ELR (cell line): ENCODE results near the gene MAP3K8.
A peak's percentile ranks its signal among the peaks of the same experiment; 100 is the strongest.

Experiments
- DNase-seq: peaks from one replicate; pipeline ENCODE4 v3.0.0-alpha.2; 2015; ENCODE audit warnings: low read depth

Gene MAP3K8

DNA sequence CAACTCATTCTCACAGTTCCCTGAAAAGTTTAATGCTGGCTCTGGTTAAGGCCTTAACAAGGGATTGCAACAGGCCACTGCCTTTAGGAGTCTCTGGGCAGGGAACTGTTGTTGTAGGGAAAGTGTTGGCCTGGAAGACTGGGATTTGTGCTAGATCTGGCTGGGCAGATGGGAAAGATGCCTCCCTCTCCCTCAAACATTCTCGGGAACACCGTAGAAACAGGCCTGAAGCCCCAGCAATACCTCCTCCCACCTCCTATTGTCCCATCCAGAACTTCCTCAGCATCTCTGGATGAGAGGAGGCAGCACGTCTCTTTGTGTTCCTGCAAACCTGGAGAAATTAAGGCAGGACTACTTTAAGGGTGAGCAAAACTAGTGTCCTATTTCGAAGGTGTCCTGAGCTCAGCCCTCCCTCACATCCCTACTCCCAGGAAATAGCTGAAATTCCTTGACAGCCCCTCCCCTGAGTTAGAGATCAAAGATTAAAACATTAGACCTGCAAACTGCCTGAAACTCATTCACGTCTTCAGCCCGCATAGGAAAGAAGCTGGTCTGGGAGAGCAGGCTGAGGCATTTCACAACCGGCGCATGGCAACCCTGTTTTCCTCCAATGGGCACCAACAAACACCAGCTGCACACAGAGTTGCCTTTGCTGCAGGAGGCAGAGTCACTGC lies 10.9 kb upstream of the MAP3K8 start:
- peak; percentile 63 for DNase-seq

DNA sequence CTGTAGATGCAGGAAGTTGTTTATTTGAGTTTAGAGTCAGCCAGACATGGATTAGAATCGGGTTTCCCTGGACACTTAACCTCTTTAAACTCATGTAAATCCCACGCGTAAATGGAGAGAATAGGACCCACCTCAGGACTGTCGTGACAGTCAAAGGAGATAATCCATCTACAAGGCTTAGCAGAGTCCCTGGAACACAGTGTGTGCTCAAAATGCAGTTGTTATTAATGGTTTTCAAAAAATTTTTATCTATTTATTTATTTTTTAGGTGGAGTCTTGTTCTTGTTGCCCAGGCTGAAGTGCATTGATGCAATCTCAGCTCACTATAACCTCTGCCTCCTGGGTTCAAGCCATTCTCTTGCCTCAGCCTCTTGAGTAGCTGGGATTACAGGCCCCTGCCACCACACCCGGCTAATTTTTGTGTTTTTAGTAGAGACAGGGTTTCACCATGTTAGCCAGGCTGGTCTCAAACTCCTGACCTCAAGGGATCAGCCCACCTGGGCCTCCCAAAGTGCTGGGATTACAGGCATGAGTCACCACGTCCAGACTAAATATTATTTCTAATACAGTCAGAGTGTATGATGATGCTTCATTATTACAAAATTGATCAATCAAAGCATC lies 10.2 kb upstream of the MAP3K8 start:
- peak; percentile 26 for DNase-seq

DNA sequence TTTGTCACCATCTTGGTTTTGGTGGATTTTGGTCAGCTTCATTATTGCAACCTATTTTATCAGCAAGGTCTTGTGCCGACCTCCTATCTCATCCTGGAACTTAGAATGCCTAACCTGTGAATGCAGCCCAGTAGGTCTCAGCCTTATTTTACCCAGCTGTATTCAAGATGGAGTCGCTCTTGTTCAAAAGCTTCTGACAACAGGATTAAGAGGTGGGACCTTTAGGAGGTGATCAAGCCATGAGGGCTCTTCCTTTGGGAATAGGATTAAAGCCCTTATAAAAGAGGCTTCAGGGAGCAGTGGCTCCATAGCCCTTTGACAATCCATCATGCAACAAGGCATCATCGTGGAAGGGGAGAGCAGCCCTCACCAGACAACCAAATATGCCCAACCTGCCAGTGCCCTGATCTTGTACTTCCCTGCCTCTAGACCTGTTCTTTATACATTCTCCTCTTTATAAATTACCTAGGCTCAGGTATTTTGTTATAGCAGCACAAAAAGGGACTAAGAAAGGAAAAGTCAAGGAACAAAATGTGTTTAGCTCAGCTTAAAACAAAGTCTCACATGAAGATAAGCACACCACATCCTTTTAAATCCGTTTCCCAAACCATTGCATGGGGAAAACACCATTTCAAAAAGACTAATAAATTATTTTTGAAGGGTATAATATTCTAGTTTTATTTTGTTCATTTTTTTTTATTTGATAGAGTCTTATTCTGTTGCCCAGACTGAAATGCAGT lies 8.5 kb upstream of the MAP3K8 start:
- DNase-seq = no peak

DNA sequence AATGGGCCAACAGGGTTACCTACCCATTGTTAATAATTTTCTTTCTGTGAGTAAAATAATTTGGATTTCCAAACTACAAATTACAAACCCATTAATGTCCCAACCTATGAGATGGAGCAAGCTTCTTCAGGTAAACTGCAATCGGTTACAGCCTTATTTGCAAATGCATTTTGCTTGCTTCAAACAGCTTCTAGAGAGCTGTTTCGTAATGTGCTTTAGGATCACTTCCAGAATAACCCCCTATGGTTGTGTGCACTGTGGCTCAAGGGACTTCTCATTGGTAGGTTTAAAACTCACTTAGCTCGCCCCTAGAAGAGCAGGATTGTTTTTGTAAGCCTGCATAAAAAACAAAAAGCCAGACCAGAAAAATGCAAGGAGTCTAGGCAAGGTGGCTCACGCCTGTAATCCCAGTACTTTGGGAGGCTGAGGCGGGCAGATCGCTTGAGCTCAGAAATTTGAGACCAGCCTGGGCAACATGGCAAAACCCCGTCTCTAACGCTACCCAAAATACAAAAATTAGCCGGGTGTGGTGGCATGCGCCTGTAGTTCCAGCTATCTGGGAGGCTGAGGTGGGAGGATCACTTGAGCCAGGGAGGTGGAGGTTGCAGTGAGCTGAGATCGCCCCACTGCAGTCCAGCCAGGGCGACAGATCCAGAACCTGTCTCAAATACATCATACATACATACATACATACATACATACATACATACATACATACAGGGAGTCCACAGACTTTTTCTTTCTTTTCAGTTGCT lies 3.3 kb upstream of the MAP3K8 start:
- no peak for DNase-seq

DNA sequence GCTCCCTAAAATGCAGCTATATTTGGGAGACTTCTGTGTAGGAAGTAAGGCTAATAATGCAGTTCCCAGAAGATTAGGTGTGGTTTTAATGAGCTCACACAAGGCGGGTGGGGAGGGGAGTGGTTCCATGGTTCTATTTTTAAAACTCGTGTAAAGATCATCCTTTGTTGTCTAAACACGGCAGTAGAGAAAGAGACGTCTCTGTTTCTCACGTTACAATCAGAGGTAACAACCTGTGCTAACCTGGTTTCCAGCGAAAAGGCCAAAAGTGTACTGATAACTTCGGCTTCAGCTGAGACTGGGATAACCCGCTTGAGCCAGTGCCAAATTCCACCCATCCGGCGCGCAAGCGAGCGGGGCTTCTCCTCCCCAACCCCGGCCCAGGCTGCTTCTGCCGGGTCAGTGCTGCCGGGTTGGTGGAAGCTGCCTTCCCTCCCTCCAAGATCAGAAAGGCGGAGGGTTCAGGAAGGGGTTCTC lies 2.5 kb upstream of the MAP3K8 start:
- DNase-seq = no peak

DNA sequence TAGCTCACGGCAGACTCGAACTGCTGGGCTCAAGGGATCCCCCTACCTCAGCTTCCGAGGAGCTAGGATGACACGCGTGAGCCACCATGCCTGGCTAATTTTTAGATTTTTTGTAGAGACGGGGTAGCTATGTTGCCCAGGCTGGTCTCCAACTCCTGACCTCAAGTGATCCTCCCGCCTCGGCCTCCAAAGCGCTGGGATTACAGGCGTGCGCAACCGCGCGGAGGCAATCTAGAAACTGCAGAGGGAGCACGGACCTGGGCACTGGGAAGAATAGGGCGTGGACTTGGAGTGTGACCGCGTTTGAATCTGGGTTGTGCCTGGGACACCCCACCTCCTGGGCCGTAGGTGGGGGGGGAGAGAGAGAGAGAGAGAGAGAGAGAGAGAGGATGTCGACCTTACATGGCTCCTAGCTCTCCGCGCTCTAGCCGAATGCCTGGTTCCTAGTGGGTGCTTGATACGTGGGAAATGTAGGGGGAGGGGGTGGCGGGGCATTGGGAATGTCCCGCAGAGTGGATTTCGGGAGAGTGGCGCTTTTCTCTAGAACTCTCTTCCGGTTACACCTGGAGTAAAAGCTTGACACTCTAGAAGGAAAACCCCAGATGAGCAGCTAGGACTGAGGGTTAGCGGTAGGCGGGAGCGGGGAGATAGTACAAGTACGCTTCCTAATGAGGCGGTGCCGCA lies 1.2 kb upstream of the MAP3K8 start:
- DNase-seq = no peak

DNA sequence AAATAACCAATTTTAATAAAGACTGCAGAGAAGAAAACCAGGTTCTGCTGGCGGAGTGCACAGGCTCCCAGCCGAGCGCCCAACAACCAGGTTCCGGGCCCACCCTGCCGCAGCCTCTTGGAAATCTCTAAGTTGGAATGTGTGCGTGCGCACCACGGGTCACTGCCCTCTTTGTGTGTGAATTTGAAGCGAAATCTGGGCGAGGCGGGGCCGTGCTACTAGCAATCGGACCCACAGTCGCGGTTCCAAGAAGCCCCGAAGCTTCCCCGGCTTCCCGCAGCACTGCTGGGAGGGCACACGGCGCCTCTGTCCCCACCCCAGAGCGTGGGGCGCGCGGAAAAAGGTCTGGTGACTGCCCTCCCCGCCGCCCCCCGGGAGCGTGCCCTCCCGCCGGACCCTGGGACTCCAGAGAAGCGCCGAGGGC lies 666 bp upstream of the MAP3K8 start:
- peak; percentile 72 for DNase-seq

DNA sequence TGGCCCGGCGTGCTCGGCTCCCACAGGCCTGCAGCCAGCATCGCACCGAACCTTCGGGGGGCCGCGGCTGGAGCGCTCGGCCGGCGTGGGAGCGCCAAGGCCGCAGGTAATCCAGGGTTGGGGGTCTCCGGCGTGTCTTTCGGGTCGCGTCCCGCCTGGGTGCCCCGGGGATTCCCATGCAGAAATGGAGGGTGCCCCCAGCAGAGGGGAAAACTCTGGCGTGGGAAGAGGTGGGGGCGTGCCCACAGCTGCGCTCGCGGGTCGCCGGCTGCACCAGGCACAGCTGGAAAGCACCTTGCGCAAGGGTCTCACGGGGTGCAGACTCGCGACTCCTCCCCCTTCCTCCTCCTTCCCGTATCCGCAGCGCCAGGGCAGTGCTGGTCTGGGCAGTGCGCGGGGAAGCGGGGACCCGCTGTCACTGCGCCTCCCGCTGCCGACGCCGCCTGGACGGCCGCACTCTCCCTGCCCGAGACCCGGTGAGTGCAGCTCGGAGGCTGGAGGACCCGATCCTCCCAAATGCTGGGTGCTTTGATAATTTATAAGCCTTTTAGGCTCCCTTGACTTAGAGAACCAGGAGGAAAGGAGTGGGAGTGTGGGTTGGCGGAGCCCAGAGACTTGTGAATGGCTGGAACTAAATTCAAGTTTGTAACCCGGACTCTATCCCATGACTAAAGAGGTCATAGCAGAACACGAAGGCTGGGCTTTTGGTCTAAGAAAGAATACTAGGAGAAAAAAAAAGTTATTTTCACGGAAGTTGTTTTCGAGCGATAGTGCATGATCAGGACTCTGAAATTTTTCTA lies 489 bp downstream of the MAP3K8 start:
- DNase-seq = peak; percentile 68

DNA sequence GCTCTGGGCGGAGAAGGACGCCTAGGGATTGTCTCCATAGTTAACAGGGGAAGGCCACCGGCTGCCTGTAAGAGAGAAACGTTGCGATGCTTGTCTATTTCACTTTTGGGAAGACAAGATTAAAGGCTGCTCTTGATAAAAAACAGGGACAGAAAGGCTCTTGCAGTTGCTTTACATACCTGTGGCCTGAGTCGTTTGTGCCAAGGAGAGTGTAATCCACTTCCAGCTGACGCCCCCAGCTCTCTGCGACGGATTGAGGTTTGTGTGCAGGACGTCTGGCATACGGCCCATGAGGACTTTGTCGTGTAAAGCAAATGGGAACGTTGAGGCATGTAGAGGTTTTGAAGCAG lies 1.1 kb downstream of the MAP3K8 start:
- DNase-seq = no peak

DNA sequence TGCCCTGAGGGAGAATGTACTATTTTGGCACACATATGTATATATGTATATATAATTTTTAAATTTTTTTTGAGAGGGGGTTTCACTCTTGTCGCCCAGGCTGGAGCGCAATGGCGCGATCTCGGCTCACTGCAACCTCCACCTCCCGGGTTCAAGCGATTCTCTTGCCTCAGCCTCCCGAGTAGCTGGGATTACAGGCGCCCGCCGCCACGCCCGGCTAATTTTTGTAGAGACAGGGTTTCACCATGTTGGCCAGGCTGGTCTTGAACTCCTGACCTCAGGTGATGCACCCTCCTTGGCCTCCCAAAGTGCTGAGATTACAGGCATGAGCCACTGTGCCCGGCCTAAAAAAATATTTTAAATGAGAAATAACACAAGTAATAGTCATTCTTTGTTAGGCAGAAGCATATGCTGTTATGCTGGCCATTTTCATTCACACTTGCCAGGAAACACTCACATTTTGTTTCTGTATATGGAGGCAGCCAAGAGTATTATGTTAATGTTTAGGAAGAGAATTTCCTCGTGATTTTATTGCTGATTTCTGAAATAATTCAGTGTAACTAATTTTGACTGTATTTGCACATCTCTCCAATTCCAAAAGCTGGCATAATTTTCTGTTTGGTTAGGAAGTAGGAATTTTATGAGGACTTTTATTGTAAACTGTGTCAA lies 1.6 kb downstream of the MAP3K8 start:
- DNase-seq = peak; percentile 10

DNA sequence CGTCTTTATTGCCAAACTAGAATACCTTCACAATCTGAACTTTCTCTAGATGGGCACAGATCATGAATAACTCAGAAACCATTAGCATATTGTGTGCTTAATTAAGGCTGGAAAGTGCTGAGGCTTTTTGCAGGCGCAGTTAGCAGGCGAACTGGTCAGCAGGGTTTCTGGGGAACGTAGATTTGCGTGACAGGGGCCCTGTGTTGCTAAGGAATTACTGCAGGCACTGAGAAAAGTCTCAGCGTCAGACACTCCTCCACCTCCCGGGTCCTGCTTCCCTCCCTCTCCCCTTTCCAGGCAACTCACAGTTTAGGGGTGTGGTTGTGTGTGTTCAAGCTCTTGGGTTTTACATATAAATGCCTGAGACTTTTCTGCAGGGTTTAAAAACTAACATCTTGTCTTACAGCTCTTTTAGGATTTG lies 2.2 kb downstream of the MAP3K8 start:
- DNase-seq = peak; percentile 47

DNA sequence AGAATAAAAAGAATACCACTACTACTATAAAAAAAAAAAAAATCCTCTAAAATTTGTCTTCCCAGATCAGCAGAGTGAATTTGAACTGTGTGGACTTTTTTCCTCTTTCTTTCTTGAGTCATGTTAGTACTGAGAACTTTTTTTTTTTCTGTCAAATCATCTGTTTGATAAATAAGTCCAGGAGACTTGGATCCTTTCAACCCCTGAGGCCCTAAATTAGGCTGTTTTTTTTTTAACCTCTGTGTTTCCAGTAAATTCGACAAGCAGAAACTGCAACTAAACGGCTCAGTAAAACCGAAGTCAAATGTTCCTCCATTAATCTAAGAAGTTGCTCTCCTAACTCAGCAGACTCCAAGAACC lies 2.7 kb downstream of the MAP3K8 start:
- DNase-seq = no peak

DNA sequence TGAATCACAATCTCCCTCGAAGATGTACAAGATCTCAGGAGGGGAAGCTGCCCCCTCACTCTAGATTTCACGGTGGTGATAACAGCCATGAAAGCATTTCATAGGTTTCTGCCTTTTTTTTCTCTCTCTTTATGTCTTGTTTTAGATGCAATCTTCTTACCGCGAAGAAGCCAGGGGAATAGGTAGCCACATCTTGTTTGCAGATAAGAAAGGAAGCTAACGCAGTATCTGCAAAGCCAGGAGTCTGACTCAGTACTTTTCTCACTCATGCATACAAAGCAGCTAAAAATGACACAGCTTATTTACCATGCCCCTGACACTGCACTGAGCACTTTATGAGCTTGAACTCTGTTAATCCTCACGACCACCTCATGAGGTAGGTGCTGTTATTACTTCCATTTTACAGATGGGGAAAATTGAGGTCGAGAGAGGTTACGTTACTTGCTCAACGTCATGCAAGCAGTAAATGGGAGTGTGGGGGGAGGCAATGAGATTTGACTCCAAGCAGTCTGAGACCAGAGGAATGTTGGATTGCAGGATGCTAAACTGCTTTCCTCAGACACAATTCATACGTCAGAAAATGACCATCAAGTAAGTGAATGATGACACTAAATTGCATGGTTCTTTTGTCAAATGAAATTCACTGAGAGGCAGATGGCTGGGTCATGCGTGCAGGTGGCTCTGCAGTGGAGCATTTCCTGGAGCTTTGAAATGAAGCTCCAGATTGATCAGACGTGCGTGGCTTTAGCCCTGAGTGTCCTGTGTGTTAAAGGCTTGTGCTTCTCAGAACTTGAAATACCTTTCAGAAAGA lies 3.3 kb downstream of the MAP3K8 start:
- peak; percentile 59 for DNase-seq

DNA sequence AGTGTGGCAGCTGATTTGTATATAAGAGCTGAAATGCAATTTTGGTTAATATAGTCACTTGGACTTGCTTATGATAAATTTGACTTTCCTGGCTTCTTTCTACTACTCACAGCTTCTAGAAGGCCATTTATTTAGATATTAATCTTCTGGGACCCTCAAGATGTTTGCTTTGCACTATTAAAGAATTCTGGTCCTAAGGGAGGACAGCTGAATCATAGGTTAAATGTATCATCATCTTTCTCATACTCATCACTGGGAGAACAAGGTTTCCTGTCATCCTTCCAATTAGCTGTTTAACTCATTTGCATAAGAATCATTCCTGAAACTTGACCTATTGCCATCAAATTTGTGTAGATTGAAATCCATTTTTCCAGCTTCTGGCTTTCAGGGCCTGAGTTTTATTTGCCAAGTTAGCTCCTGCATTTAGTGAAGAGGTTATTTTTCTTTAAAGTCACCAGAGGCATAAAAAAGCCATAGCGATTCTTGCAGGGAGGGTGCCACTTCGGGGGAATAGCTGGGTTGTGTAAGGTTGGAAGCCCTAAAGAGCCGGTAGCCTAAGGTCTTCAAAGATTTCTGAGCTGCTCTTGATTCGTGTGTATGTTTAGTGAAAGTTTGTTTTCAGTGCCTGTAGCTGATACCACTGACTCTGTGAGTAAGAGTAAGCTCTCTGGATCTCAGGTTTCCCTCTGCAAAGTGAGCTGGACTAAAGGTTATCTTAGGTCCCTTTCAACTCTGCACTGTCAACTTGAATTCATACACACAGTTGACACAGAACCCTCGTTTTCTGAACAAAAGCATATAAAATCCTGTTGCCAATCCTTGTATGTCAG lies 4.3 kb downstream of the MAP3K8 start:
- DNase-seq = peak; percentile 32

DNA sequence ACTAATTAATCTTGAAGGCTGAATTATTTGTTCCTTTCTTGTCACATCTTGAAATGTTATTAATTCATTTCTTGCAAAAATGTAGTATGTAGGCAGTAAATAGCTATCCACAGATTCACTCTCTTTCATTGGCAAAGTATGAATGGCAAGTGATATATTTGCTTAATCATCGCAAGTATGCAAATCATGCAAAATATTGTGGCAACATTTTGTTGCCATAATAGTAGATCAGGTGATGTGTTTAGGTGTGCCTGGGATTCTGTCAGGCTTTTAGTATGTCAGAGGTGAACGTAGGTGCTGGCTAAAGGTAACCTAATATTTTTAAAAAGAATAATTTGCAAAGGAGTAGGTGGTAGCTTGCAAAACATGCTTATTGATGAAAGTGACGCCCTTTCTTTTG lies 5.9 kb downstream of the MAP3K8 start:
- no peak for DNase-seq

DNA sequence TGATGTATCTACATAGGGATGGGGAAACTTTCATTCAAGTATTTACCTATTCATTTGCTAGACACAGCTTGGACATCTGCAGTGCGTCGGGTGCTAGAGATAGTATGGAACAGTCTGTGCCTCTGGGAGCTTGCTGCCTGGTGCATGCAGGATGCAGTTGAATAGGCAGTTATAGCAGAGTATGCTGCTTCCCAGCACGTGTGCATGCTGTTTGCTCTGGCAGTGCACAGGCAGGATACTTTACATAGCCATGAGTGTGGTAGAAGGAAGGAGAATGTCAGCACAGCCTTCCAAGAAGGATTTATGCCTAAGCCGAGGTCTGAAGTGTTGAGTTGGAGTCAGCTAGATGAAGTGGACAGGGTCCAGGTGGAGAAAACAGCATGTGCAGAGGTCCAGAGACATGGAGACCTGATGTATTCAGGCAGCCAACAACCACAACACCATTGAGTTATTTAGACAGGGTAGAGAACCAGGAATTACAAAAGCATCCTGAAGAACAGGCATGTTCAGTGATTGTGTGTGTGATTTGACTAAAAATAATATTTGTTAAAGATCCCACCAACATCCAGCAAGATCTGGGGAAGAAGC lies 8.1 kb downstream of the MAP3K8 start:
- DNase-seq = no peak

DNA sequence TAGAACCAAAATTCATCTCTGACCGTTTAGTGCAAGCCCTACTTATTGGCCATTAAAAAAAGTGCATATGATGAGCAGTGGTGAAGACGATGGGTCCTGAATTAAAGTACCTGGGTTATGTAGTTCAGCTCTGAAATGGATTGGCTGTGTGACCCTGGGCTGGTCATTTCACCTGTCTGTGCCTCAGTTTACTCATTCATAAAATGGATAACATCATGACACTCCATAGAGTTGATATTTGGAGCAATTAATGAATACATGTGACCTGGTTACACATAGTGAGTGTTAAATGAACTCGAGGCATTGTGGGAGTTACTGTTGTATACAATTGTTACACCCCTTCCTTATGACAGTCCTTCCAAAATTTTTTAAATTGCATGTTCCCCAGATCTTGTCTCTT lies 9.1 kb downstream of the MAP3K8 start:
- DNase-seq = no peak

DNA sequence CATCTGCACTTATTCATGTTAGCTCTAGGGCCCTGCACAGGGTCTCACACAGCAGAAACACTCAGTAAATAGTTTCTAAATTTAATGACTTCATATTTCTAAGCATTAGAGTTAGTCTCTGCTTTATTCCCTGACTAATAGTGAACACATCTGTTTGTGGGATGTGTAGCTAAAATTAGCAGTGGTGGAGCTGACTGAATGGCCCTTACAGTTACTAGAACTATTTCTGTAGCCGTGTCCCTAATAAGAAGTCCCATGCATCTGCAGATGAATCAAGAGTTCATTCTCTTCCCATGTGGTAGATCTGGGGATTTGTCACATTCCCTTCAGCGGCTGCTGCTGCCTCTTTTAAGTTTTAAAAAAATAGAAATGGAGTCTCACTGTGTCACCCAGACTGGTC lies 11.7 kb downstream of the MAP3K8 start:
- DNase-seq = peak; percentile 28
